HepG2 (cell line): ENCODE results near the gene BMERB1. TPM values are rescaled to one million over a fixed set of nuclear protein-coding genes. Genes with fewer than 3 reads are reported as not detected.

Experiments used
- ARNT2 ChIP-seq: sonication (generic); formaldehyde crosslinking; IDR thresholded peaks from 2 replicates; pipeline ENCODE4 v1.8.0; 2022; ENCODE audit warnings: mild to moderate bottlenecking, low read depth, missing genetic modification reagents, moderate library complexity
- ATM ChIP-seq: fragments of 450-650 bp; IDR thresholded peaks from 2 replicates; pipeline ENCODE4 v1.7.1; 2017; ENCODE audit warnings: mild to moderate bottlenecking, borderline replicate concordance
- DPF2 ChIP-seq: sonication (generic); formaldehyde crosslinking; IDR thresholded peaks from 2 replicates; pipeline ENCODE4 v1.4.0; 2020; ENCODE audit warnings: mild to moderate bottlenecking, low read depth, missing genetic modification reagents, borderline replicate concordance
- FOXO1 ChIP-seq: sonication (generic); formaldehyde crosslinking; IDR thresholded peaks from 2 replicates; pipeline ENCODE4 v1.4.0; 2020; ENCODE audit warnings: missing genetic modification reagents
- MEF2D ChIP-seq: sonication (generic); formaldehyde crosslinking; IDR thresholded peaks from 2 replicates; pipeline ENCODE4 v1.5.1; 2020; ENCODE audit warnings: mild to moderate bottlenecking, missing genetic modification reagents
- MTERF4 ChIP-seq: sonication (generic); formaldehyde crosslinking; IDR thresholded peaks from 2 replicates; pipeline ENCODE4 v1.8.0; 2023; ENCODE audit warnings: mild to moderate bottlenecking, missing genetic modification reagents
- MXD3 ChIP-seq: IDR thresholded peaks from 2 replicates; pipeline ENCODE4 v1.6.1; 2016; ENCODE audit warnings: mild to moderate bottlenecking, missing biosample characterization, missing genetic modification reagents
- SAP130 ChIP-seq: IDR thresholded peaks from 2 replicates; pipeline ENCODE4 v1.6.1; 2016; ENCODE audit warnings: low read depth
- TEAD2 ChIP-seq: sonication (generic); formaldehyde crosslinking; IDR thresholded peaks from 2 replicates; pipeline ENCODE4 v1.9.0; 2021; ENCODE audit warnings: missing genetic modification reagents
- TEAD3 ChIP-seq: optimal IDR thresholded peaks from 2 replicates; pipeline ENCODE3; 2016; ENCODE audit warnings: borderline replicate concordance
- TFAP4 ChIP-seq: sonication (generic); IDR thresholded peaks from 2 replicates; pipeline ENCODE4 v1.6.1; 2016; ENCODE audit warnings: low read depth, borderline replicate concordance
- ZKSCAN8 ChIP-seq: IDR thresholded peaks from 2 replicates; pipeline ENCODE4 v1.6.1; 2016; ENCODE audit warnings: borderline replicate concordance, missing genetic modification reagents, missing compliant biosample characterization
- polyA plus RNA-seq, 8 experiments: library from polyadenylated mRNA; depleted of rRNA in 3 of 8; stranded (reverse) in 7 of 8; unstranded in 1 of 8; fragments of >200 nt; fragmentation: Illumina TruSeq in 4 of 8; extraction: Trizol in 4 of 8; gene quantifications; 2 replicates each; pipeline versions ENCODE4 v1.2.1 to v1.2.3, GENCODE V29; 2011 to 2016; ENCODE audit warnings: low read depth in 4 of 8, missing spikeins in 1 of 8, mixed read lengths in 1 of 8; ENCODE audit not compliant: insufficient read depth in 1 of 8
- total RNA-seq, 5 experiments: library from RNA; depleted of rRNA; stranded (reverse); fragments of >200 nt; fragmentation: Illumina TruSeq; extraction: Trizol; gene quantifications; 2 replicates each; pipeline ENCODE4 v1.2.3, GENCODE V29; 2016; ENCODE audit warnings: low read depth in 1 of 5
- TF ChIP-seq, protein P1 (sequence below): sonication (generic); formaldehyde crosslinking; IDR thresholded peaks from 2 replicates; pipeline ENCODE4 v1.5.0; 2020; ENCODE audit warnings: missing genetic modification reagents, mild to moderate bottlenecking, borderline replicate concordance
- TF ChIP-seq, protein P2 (sequence below): sonication (generic); formaldehyde crosslinking; conservative IDR thresholded peaks from 2 replicates; pipeline ENCODE4 v1.4.0; 2020; ENCODE audit warnings: mild to moderate bottlenecking, missing genetic modification reagents, moderate library complexity
- TF ChIP-seq, protein P3 (sequence below): sonication (generic); formaldehyde crosslinking; IDR thresholded peaks from 2 replicates; pipeline ENCODE4 v1.4.0; 2020; ENCODE audit warnings: missing genetic modification reagents
- TF ChIP-seq, protein P4 (sequence below): sonication (generic); formaldehyde crosslinking; IDR thresholded peaks from 2 replicates; pipeline ENCODE4 v1.8.0; 2022; ENCODE audit warnings: missing genetic modification reagents, mild to moderate bottlenecking, borderline replicate concordance

Gene BMERB1
- total and polyA plus RNA-seq, 2 of the 13 experiments (the other 11 are each of a cell fraction or from before 2014, with no cell fraction given) = 1.4 TPM

DNA sequence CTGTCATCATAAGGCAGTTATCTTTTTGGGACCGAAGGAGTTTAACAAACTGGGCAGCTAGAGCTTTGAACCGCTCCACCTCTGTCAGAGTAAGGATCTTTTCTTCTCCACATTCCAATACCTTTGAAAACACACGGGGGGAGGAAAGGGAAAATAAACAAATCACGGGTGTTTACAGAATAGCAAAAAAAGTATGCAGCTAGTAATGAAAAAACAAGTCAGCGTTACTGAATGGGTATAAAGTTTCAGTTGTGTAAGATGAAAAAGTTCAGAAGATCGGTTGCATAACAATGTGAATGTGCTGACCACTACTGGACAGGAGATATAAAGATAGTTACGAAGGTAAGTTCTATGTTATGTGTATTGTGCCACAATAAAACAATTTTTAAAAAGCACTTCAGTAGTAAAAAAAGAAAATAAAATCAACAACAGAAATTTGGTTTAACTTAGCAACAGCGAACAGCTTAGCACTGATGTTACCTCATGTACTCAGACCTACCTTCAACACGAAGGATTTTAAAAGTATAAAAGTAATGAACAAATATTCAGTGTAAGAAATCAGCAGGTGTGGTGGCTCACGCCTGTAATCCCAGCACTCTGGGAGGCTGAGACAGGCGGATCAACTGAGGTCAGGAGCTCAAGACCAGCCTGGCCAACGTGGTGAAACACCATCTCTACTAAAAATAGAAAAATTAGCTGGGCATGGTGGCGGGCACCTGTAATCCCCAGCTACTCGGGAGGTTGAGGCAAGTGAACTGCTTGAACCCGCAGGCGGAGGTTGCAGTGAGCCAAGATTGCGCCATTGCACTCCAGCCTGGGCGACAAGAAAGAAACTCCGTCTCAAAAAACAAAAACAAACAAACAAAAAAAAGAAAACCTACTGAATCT, 174.3 kb downstream of the BMERB1 start (continued):
- TF ChIP-seq TFAP4 (peak; percentile 60; the same call in 1 of the 2 replicates), TEAD2 (no peak), ARNT2 (CRISPR knock-in tag) (peak; percentile 48; the same call in 1 of the 2 replicates), SAP130 (CRISPR knock-in tag) (peak; percentile 80), ATM (peak; percentile 99), ZKSCAN8 (CRISPR knock-in tag) (peak; percentile 86), MEF2D (CRISPR knock-in tag) (peak; percentile 62), FOXO1 (CRISPR knock-in tag) (peak; percentile 89; the same call in 1 of the 2 replicates), DPF2 (peak; percentile 87), TEAD3 (peak; percentile 96), MTERF4 (CRISPR knock-in tag) (no peak), MXD3 (CRISPR knock-in tag) (0 out of 2 replicates have a peak, but pooled peaks have one; percentile 44)
- TF ChIP-seq, protein P1, sequence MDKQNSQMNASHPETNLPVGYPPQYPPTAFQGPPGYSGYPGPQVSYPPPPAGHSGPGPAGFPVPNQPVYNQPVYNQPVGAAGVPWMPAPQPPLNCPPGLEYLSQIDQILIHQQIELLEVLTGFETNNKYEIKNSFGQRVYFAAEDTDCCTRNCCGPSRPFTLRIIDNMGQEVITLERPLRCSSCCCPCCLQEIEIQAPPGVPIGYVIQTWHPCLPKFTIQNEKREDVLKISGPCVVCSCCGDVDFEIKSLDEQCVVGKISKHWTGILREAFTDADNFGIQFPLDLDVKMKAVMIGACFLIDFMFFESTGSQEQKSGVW (CRISPR knock-in tag) = no peak
- TF ChIP-seq, protein P2, sequence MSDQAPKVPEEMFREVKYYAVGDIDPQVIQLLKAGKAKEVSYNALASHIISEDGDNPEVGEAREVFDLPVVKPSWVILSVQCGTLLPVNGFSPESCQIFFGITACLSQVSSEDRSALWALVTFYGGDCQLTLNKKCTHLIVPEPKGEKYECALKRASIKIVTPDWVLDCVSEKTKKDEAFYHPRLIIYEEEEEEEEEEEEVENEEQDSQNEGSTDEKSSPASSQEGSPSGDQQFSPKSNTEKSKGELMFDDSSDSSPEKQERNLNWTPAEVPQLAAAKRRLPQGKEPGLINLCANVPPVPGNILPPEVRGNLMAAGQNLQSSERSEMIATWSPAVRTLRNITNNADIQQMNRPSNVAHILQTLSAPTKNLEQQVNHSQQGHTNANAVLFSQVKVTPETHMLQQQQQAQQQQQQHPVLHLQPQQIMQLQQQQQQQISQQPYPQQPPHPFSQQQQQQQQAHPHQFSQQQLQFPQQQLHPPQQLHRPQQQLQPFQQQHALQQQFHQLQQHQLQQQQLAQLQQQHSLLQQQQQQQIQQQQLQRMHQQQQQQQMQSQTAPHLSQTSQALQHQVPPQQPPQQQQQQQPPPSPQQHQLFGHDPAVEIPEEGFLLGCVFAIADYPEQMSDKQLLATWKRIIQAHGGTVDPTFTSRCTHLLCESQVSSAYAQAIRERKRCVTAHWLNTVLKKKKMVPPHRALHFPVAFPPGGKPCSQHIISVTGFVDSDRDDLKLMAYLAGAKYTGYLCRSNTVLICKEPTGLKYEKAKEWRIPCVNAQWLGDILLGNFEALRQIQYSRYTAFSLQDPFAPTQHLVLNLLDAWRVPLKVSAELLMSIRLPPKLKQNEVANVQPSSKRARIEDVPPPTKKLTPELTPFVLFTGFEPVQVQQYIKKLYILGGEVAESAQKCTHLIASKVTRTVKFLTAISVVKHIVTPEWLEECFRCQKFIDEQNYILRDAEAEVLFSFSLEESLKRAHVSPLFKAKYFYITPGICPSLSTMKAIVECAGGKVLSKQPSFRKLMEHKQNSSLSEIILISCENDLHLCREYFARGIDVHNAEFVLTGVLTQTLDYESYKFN (CRISPR knock-in tag) = peak; percentile 91
- TF ChIP-seq, protein P3, sequence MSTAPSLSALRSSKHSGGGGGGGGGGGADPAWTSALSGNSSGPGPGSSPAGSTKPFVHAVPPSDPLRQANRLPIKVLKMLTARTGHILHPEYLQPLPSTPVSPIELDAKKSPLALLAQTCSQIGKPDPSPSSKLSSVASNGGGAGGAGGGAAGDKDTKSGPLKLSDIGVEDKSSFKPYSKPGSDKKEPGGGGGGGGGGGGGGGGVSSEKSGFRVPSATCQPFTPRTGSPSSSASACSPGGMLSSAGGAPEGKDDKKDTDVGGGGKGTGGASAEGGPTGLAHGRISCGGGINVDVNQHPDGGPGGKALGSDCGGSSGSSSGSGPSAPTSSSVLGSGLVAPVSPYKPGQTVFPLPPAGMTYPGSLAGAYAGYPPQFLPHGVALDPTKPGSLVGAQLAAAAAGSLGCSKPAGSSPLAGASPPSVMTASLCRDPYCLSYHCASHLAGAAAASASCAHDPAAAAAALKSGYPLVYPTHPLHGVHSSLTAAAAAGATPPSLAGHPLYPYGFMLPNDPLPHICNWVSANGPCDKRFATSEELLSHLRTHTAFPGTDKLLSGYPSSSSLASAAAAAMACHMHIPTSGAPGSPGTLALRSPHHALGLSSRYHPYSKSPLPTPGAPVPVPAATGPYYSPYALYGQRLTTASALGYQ (CRISPR knock-in tag) = peak; percentile 94
- TF ChIP-seq, protein P4, sequence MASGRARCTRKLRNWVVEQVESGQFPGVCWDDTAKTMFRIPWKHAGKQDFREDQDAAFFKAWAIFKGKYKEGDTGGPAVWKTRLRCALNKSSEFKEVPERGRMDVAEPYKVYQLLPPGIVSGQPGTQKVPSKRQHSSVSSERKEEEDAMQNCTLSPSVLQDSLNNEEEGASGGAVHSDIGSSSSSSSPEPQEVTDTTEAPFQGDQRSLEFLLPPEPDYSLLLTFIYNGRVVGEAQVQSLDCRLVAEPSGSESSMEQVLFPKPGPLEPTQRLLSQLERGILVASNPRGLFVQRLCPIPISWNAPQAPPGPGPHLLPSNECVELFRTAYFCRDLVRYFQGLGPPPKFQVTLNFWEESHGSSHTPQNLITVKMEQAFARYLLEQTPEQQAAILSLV (CRISPR knock-in tag) = no peak
